Dermis lymphatic vessel endothelial cell (primary cell): ENCODE measurements around the gene KHNYN. TPM values are rescaled to one million over a fixed set of nuclear protein-coding genes. Genes with fewer than 3 reads are reported as not detected.

ENCODE experiments used
- total RNA-seq: library from RNA; depleted of rRNA; stranded (reverse); fragments of >200 nt; gene quantifications from 2 replicates; pipeline ENCODE4 v1.2.1, GENCODE V29; 2014

KHNYN gene
- 43.3 and 49.2 TPM in 2 replicates for total RNA-seq

GRCh38 chr14:24429395-24430142, at the start of gene KHNYN, which contains the start of gene CBLN3:
KHNYN (plus strand) TSS chr14:24429954; CDS start chr14:24430731, 777 bp downstream.
CBLN3 (minus strand) TSS chr14:24429668; CDS start chr14:24429054, 614 bp downstream.

GRCh38 chr14:24398653-24399446, 30.9 kb upstream of the KHNYN start, which contains the start of gene NYNRIN:
NYNRIN (plus strand) TSS chr14:24399003; CDS start chr14:24399247, 244 bp downstream.

GRCh38 chr14:24442240-24443052, 12.7 kb downstream of the KHNYN start, which contains the start of gene SDR39U1:
SDR39U1 (minus strand) TSS chr14:24442776; CDS start chr14:24442769, 7 bp downstream.

Other genes with a start within 250 kb of the KHNYN start
- gene IPO4, start 241.1 kb upstream of the KHNYN start, total RNA-seq = 19.3 and 31.5 TPM in 2 replicates
- 39.6 and 58.0 TPM in 2 replicates for gene TM9SF1, start 234.5 kb upstream of the KHNYN start, total RNA-seq
- not detected in 2 replicates for gene TSSK4, start 224.3 kb upstream of the KHNYN start, total RNA-seq
- 23.7 and 27.1 TPM in 2 replicates for gene CHMP4A, start 216.5 kb upstream of the KHNYN start, total RNA-seq
- 11.3 and 13.1 TPM in 2 replicates for gene MDP1, start 213.9 kb upstream of the KHNYN start, total RNA-seq
- 186 and 243 TPM in 2 replicates for gene NEDD8, start 197.6 kb upstream of the KHNYN start, total RNA-seq
- 80.6 and 106 TPM in 2 replicates for gene GMPR2, start 197.0 kb upstream of the KHNYN start, total RNA-seq
- 45.1 and 70.4 TPM in 2 replicates for gene TINF2, start 187.3 kb upstream of the KHNYN start, total RNA-seq
- 0.09 and 0.22 TPM in 2 replicates for gene TGM1, start 166.8 kb upstream of the KHNYN start, total RNA-seq
- 10.7 and 12.2 TPM in 2 replicates for gene RABGGTA, start 158.4 kb upstream of the KHNYN start, total RNA-seq
- 5.8 and 16.0 TPM in 2 replicates for gene DHRS1, start 130.2 kb upstream of the KHNYN start, total RNA-seq
- 20.8 and 21.0 TPM in 2 replicates for gene NOP9, start 130.1 kb upstream of the KHNYN start, total RNA-seq
- gene CIDEB, start 122.0 kb upstream of the KHNYN start, total RNA-seq = 1.2 TPM in 2 replicates
- gene LTB4R2, start 119.8 kb upstream of the KHNYN start, total RNA-seq = 2.3 and 3.1 TPM in 2 replicates
- 1.6 and 1.7 TPM in 2 replicates for gene LTB4R, start 118.5 kb upstream of the KHNYN start, total RNA-seq
- 51.0 and 57.6 TPM in 2 replicates for gene ADCY4, start 94.9 kb upstream of the KHNYN start, total RNA-seq
- gene RIPK3, start 90.0 kb upstream of the KHNYN start, total RNA-seq = 2.1 and 2.2 TPM in 2 replicates
- 0.34 and 0.65 TPM in 2 replicates for gene NFATC4, start 61.8 kb upstream of the KHNYN start, total RNA-seq
- gene NYNRIN, start 31.0 kb upstream of the KHNYN start, total RNA-seq = 3.1 and 3.9 TPM in 2 replicates
- gene CBLN3, start 286 bp upstream of the KHNYN start, total RNA-seq = 0.26 and 0.33 TPM in 2 replicates
- gene SDR39U1, start 12.8 kb downstream of the KHNYN start, total RNA-seq = 7.4 TPM in 2 replicates
- gene CMA1, start 78.3 kb downstream of the KHNYN start, total RNA-seq = not detected in 2 replicates
- gene CTSG, start 146.3 kb downstream of the KHNYN start, total RNA-seq = not detected in 2 replicates
- not detected in 2 replicates for gene GZMH, start 179.7 kb downstream of the KHNYN start, total RNA-seq
- gene GZMB, start 204.2 kb downstream of the KHNYN start, total RNA-seq = not detected in 2 replicates